SHP77 (cell line): Measurements from ENCODE around the gene DNAJC19.

Source experiments
- DNase-seq, 2 experiments: peaks; one replicate each; lab custom pipeline; 2025; lab: John Stamatoyannopoulos, UW

Gene DNAJC19

DNA sequence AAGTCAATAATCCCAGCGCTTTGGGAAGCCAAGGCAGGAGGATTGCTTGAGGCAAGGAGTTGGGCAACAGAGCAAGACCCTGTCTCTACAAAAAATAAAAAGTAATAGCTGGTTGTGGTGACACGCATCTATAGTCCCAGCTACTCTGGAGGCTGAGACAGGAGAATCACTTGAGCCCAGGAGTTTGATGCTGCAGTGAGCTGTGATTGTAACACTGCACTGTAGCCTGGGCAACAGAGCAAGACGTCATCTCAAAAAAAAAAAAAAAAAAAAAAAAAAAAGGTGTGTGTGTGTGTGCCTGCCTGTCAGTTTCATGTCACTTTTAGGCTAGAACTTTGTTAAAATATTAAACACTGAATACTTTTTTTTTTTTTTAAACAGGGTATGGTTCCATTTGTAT lies 28.4 kb downstream of the DNAJC19 start:
- DNase-seq, result no peak

DNA sequence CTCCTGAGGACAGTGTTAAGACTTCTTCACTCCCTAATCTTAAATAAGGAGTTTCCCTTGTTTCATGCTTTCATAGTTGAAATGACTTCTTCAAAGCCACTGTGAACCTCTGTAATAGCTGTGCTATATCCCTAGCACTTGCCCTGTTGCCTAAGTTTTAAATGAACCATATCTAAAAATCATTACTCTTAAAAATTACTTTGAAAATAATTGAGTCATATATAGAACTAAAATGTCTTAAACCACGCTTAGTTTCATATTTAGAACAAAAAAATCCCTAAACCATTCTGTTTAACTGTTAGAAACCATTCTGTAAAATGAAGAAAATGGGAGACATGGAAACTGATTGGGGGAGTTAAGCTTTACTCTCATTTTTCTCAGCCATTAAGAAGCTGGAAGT lies 29.8 kb downstream of the DNAJC19 start:
- no peak for DNase-seq

DNA sequence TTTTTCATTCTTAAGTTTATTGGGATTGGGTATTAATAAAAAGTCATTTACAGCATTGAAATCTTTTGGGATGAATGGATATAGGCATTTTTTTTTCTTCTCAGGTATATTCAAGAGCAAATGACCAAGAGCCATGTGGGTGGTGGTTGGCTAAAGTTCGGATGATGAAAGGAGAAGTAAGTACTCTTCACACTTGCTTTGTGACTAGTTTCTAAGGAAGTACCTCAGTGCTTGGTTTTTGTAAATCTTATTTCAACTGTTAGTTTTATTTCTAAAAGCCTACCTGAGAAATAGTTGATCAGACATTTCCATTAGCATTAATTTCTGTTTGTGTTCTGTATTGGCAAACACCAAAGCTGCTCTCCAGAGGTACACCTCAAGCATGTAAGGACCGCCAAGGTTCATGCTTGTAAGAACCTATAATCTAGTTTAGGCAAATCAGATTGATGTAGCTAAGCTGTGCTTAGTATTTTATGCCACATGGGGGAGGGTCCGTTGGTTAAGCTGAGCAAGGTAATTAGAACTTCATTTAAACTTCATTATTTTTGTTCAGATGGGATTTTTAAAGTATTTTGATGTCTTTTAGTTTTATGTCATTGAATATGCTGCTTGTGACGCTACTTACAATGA lies 41.7 kb downstream of the DNAJC19 start:
- DNase-seq, result no peak

DNA sequence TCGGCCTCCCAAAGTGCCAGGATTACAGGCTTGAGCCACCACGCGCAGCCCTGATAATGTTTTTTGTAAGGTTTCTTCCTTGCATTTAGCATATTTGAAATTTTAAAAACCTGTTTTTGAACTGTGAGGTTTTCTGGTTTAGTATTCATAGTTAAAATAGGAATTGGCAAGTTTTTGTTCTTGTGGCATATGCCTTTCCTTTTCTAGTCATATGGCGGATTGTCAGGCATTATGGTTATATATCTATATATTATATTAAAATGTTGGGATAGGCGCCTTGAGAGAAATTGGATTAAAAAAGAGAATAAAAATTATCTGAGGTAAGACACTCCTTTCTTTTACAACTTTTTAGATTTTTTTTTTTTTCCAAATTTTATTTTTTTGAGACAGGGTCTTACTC lies 48.7 kb downstream of the DNAJC19 start:
- no peak for DNase-seq

DNA sequence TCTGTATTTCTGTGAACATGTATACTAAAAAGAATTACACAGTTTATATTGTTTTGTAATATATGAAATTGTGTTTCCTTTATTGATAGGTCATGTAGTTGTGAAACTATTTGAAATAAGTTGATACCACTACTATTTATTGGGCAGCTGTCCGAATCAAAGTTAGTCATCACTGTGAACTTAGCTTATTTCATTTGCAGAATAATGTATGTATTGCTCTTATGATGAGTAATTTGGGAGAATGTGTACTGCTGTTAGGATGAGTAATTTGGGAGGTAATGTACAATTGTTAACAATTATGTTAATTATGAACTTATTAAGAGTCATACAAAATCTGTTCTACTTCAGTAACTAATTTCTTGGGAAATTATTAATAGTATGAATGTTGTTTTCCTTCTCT lies 54.9 kb downstream of the DNAJC19 start:
- no peak for DNase-seq
